ENCODE measurements around the gene MLST8.
"Not testable (repeated sequence)": the region's sequence is repeated elsewhere in the genome, so short reads cannot be mapped to it uniquely, and the experiment has no call there.

Gene MLST8

DNA sequence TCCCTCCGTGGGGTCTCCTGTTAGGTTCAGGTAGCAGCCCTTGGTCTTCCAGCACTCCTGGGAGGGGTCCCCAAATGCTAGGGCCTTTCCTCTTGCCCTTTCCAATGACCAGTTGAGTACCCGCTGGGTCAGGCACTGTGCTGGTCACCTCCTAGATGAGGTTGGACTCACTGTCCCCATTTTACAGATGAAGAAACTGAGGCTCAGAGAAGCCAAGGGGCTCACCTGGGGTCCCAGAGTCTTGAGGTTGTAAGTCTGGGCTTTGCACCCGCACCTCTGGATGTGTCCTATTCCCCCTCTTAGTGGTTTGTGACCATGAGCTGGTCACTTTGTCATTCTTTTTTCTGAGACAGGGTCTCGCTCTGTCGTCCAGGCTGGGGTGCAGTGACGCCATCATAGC is 7.5 kb upstream of the MLST8 start:
- peaks cover 2% of the 10 kb centered on the region; the same call in 1 of the 2 replicates for H3K27me3 ChIP-seq (replicated peaks; ENCODE audit: control insufficient read depth, insufficient read depth, low read length)

GRCh38 chr16:2198283-2198682 is 7.0 kb upstream of the MLST8 start:
- Histone ChIP-seq H3K27me3 (replicated peaks; ENCODE audit: control insufficient read depth, insufficient read depth, low read length) (peaks cover 2% of the 10 kb centered on the region; the same call in 1 of the 2 replicates), H3K36me3 (ENCODE audit: control insufficient read depth, insufficient read depth, low read length) (no peaks in the 10 kb centered on the region), H3K4me3 (replicated peaks; ENCODE audit: low read depth, low read length) (no peak overlapping the region)
- no peak for DNase-seq (ENCODE audit: extremely low read depth, insufficient read length)
- TF ChIP-seq, protein P1, sequence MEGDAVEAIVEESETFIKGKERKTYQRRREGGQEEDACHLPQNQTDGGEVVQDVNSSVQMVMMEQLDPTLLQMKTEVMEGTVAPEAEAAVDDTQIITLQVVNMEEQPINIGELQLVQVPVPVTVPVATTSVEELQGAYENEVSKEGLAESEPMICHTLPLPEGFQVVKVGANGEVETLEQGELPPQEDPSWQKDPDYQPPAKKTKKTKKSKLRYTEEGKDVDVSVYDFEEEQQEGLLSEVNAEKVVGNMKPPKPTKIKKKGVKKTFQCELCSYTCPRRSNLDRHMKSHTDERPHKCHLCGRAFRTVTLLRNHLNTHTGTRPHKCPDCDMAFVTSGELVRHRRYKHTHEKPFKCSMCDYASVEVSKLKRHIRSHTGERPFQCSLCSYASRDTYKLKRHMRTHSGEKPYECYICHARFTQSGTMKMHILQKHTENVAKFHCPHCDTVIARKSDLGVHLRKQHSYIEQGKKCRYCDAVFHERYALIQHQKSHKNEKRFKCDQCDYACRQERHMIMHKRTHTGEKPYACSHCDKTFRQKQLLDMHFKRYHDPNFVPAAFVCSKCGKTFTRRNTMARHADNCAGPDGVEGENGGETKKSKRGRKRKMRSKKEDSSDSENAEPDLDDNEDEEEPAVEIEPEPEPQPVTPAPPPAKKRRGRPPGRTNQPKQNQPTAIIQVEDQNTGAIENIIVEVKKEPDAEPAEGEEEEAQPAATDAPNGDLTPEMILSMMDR (IDR thresholded peaks at IDR 0.05; ENCODE audit: insufficient read depth, low read length, poor library complexity, severe bottlenecking): no peak

More for the DNA sequence above, 7.5 kb upstream of the MLST8 start:
- Histone ChIP-seq H3K4me3 (replicated peaks; ENCODE audit: low read depth, low read length) (no peak overlapping the region), H3K36me3 (ENCODE audit: control insufficient read depth, insufficient read depth, low read length) (no peaks in the 10 kb centered on the region)
- DNase-seq (ENCODE audit: extremely low read depth, insufficient read length): no peak
- TF ChIP-seq, protein P1 (IDR thresholded peaks at IDR 0.05; ENCODE audit: insufficient read depth, low read length, poor library complexity, severe bottlenecking): no peak

- Histone ChIP-seq H3K36me3 (ENCODE audit: control insufficient read depth, insufficient read depth, low read length) (no peaks in the 10 kb centered on the region), H3K4me3 (replicated peaks; ENCODE audit: low read depth, low read length) (no peak overlapping the region), H3K27me3 (replicated peaks; ENCODE audit: control insufficient read depth, insufficient read depth, low read length) (peaks cover 2% of the 10 kb centered on the region; the same call in 1 of the 2 replicates)
- TF ChIP-seq, protein P1 (IDR thresholded peaks at IDR 0.05; ENCODE audit: insufficient read depth, low read length, poor library complexity, severe bottlenecking): no peak
- DNase-seq (ENCODE audit: extremely low read depth, insufficient read length): no peak
These were observed 6.2 kb upstream of the MLST8 start for GRCh38 chr16:2199095-2199494.

- Histone ChIP-seq H3K36me3 (ENCODE audit: control insufficient read depth, insufficient read depth, low read length) (no peaks in the 10 kb centered on the region), H3K27me3 (replicated peaks; ENCODE audit: control insufficient read depth, insufficient read depth, low read length) (peaks cover 2% of the 10 kb centered on the region; the same call in 1 of the 2 replicates), H3K4me3 (replicated peaks; ENCODE audit: low read depth, low read length) (no peak overlapping the region)
- DNase-seq (ENCODE audit: extremely low read depth, insufficient read length): no peak
- TF ChIP-seq, protein P1 (IDR thresholded peaks at IDR 0.05; ENCODE audit: insufficient read depth, low read length, poor library complexity, severe bottlenecking): no peak
These were observed 5.6 kb upstream of the MLST8 start for GRCh38 chr16:2199621-2200139.

GRCh38 chr16:2200313-2200712 is 4.9 kb upstream of the MLST8 start:
- TF ChIP-seq, protein P1 (IDR thresholded peaks at IDR 0.05; ENCODE audit: insufficient read depth, low read length, poor library complexity, severe bottlenecking): no peak
- peaks cover 2% of the 10 kb centered on the region; the same call in 1 of the 2 replicates for H3K27me3 ChIP-seq (replicated peaks; ENCODE audit: control insufficient read depth, insufficient read depth, low read length)
- no peak for DNase-seq (ENCODE audit: extremely low read depth, insufficient read length)
- no peaks in the 10 kb centered on the region for H3K36me3 ChIP-seq (ENCODE audit: control insufficient read depth, insufficient read depth, low read length)
- no peak overlapping the region for H3K4me3 ChIP-seq (replicated peaks; ENCODE audit: low read depth, low read length)

DNA sequence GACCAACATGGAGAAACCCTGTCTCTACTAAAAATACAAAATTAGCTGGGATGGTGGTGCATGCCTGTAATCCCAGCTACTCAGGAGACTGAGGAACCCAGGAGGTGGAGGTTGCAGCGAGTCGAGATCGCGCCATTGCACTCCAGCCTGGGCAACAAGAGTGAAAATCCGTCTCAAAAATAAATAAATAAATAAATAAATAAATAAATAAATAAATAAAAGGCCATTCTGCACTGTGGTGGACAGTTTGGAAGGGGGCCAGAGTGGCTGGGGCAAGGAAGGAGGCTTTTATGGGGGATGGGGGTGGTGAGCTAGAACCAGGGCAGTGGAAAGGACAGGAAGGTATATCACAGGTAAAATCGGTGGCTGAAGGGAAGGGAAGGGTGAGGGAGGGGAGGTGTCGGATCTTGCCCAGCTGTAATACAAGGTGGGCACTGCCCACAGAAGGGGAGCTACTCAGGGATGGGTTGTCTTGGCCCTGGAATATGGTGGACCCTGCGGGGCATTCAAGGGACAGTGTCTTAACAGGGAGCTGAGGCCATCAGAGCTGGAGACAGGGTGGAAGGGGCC is 2.0 kb upstream of the MLST8 start:
- not testable (repeated sequence) for H3K27me3 ChIP-seq (replicated peaks; ENCODE audit: control insufficient read depth, insufficient read depth, low read length); H3K4me3 ChIP-seq (replicated peaks; ENCODE audit: low read depth, low read length); DNase-seq (ENCODE audit: extremely low read depth, insufficient read length)
- peaks cover 10% of the 10 kb centered on the region for H3K36me3 ChIP-seq (ENCODE audit: control insufficient read depth, insufficient read depth, low read length)
